WTC11 (cell line): ENCODE measurements around the gene MTHFD2. TPM values are rescaled to one million over a fixed set of nuclear protein-coding genes. Genes with fewer than 3 reads are reported as not detected.
A peak's percentile ranks its signal among the peaks of the same experiment; 100 is the strongest.

ENCODE experiments used
- ETV6 ChIP-seq: sonication (generic); formaldehyde crosslinking; IDR thresholded peaks from 2 replicates; pipeline ENCODE4 v1.8.1; 2022; ENCODE audit warnings: mild to moderate bottlenecking, missing genetic modification reagents
- GABPB1 ChIP-seq: sonication (generic); formaldehyde crosslinking; IDR thresholded peaks from 2 replicates; pipeline ENCODE4 v1.8.1; 2023; ENCODE audit warnings: mild to moderate bottlenecking, missing genetic modification reagents
- JAZF1 ChIP-seq: fragments of 250-450 bp; sonication (Bioruptor Pico); IDR thresholded peaks from 2 replicates; pipeline ENCODE4 v1.9.0; 2021; ENCODE audit warnings: moderate library complexity, mild to moderate bottlenecking, inconsistent platforms
- KAT7 ChIP-seq: sonication (generic); formaldehyde crosslinking; IDR thresholded peaks from 2 replicates; pipeline ENCODE4 v1.8.1; 2023; ENCODE audit warnings: missing genetic modification reagents, mild to moderate bottlenecking, borderline replicate concordance
- MYBL2 ChIP-seq: sonication (generic); formaldehyde crosslinking; IDR thresholded peaks from 2 replicates; pipeline ENCODE4 v1.8.1; 2023; ENCODE audit warnings: mild to moderate bottlenecking, moderate library complexity, missing genetic modification reagents
- OVOL2 ChIP-seq: fragments of 250-450 bp; sonication (Bioruptor Pico); IDR thresholded peaks from 2 replicates; pipeline ENCODE4 v1.9.0; 2021; ENCODE audit warnings: mild to moderate bottlenecking, borderline replicate concordance
- SMAD3 ChIP-seq: sonication (generic); formaldehyde crosslinking; IDR thresholded peaks from 2 replicates; pipeline ENCODE4 v1.8.0; 2022; ENCODE audit warnings: missing genetic modification reagents, mild to moderate bottlenecking, borderline replicate concordance
- SOX15 ChIP-seq: fragments of 250-450 bp; sonication (Bioruptor Pico); IDR thresholded peaks from 2 replicates; pipeline ENCODE4 v1.9.0; 2021; ENCODE audit warnings: mild to moderate bottlenecking
- TCF7 ChIP-seq: sonication (generic); formaldehyde crosslinking; IDR thresholded peaks from 2 replicates; pipeline ENCODE4 v1.8.0; 2022; ENCODE audit warnings: mild to moderate bottlenecking, low read depth, missing genetic modification reagents, moderate library complexity
- ZNF219 ChIP-seq: sonication (generic); formaldehyde crosslinking; IDR thresholded peaks from 2 replicates; pipeline ENCODE4 v1.8.0; 2023; ENCODE audit warnings: missing genetic modification reagents, mild to moderate bottlenecking, borderline replicate concordance
- ZNF317 ChIP-seq: sonication (generic); formaldehyde crosslinking; IDR thresholded peaks from 2 replicates; pipeline ENCODE4 v1.8.1; 2023; ENCODE audit warnings: low read depth, mild to moderate bottlenecking, moderate library complexity, missing genetic modification reagents, borderline replicate concordance
- ZNF396 ChIP-seq: fragments of 250-450 bp; sonication (Bioruptor Pico); IDR thresholded peaks from 2 replicates; pipeline ENCODE4 v1.8.0; 2021; ENCODE audit warnings: mild to moderate bottlenecking, moderate library complexity, borderline replicate concordance
- ZNF423 ChIP-seq: fragments of 250-450 bp; sonication (Bioruptor Pico); IDR thresholded peaks from 2 replicates; pipeline ENCODE4 v2.1.2; 2022; ENCODE audit warnings: mild to moderate bottlenecking, moderate library complexity
- total RNA-seq: library from RNA; stranded (reverse); gene quantifications from 3 replicates; pipeline ENCODE4 v1.2.3, GENCODE V29; 2021
- TF ChIP-seq, protein P1 (sequence below): sonication (generic); formaldehyde crosslinking; conservative IDR thresholded peaks from 2 replicates; pipeline ENCODE4 v1.8.1; 2023; ENCODE audit warnings: mild to moderate bottlenecking, low read depth, missing genetic modification reagents, moderate library complexity
- TF ChIP-seq, protein P2 (sequence below): sonication (generic); formaldehyde crosslinking; IDR thresholded peaks from 2 replicates; pipeline ENCODE4 v1.8.0; 2022; ENCODE audit warnings: mild to moderate bottlenecking, missing genetic modification reagents
- TF ChIP-seq, protein P3 (sequence below): sonication (generic); formaldehyde crosslinking; IDR thresholded peaks from 2 replicates; pipeline ENCODE4 v1.8.1; 2023; ENCODE audit warnings: mild to moderate bottlenecking, missing genetic modification reagents
- TF ChIP-seq, protein P4 (sequence below): fragments of 250-450 bp; sonication (Bioruptor Pico); IDR thresholded peaks from 2 replicates; pipeline ENCODE4 v1.9.0; 2021; ENCODE audit warnings: mild to moderate bottlenecking, borderline replicate concordance
- TF ChIP-seq, protein P5 (sequence below): sonication (generic); formaldehyde crosslinking; IDR thresholded peaks from 2 replicates; pipeline ENCODE4 v1.8.1; 2023; ENCODE audit warnings: mild to moderate bottlenecking, missing genetic modification reagents, borderline replicate concordance
- TF ChIP-seq, protein P6 (sequence below): fragments of 250-450 bp; sonication (Bioruptor Pico); IDR thresholded peaks from 2 replicates; pipeline ENCODE4 v1.9.0; 2021; ENCODE audit warnings: mild to moderate bottlenecking
- TF ChIP-seq, protein P7 (sequence below): fragments of 250-450 bp; sonication (Bioruptor Pico); IDR thresholded peaks from 2 replicates; pipeline ENCODE4 v1.9.0; 2021; ENCODE audit warnings: mild to moderate bottlenecking

Gene MTHFD2
- total RNA-seq, 1 experiment from 2014 or later = 251 TPM

DNA sequence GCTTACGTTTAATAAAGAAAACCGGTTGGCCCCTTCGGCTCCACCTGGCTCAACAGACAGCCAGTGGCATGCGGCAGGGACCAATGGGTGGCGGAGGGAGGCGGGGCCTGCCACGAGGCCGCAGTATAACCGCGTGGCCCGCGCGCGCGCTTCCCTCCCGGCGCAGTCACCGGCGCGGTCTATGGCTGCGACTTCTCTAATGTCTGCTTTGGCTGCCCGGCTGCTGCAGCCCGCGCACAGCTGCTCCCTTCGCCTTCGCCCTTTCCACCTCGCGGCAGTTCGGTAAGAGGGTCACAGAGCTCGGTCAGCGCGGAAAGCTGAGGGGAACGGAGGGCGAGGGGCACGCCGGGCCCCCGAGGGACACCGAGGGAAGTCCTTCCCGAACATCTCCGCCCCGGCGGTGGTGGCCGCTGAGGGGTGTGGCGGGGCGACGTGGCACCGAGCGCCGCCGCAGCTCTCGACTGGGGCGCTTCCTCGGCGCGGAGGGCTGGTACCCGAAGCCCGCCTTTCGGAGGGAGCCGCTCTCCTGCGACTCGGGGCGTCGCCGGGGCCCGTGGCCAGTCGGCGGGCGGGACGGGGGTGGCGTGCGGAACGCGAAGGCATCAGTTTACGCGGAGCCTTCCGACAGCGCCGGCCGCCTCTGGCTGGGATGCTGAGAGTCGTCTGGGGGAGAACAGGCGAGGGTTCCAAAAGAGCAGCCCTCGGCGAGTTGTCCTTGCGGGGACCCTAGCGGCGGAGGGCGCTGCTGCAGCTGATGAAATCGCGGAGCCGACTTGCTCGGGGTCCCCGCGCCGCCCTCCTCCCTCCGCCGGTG, at the start of gene MTHFD2 (continued):
- TF ChIP-seq, protein P1, sequence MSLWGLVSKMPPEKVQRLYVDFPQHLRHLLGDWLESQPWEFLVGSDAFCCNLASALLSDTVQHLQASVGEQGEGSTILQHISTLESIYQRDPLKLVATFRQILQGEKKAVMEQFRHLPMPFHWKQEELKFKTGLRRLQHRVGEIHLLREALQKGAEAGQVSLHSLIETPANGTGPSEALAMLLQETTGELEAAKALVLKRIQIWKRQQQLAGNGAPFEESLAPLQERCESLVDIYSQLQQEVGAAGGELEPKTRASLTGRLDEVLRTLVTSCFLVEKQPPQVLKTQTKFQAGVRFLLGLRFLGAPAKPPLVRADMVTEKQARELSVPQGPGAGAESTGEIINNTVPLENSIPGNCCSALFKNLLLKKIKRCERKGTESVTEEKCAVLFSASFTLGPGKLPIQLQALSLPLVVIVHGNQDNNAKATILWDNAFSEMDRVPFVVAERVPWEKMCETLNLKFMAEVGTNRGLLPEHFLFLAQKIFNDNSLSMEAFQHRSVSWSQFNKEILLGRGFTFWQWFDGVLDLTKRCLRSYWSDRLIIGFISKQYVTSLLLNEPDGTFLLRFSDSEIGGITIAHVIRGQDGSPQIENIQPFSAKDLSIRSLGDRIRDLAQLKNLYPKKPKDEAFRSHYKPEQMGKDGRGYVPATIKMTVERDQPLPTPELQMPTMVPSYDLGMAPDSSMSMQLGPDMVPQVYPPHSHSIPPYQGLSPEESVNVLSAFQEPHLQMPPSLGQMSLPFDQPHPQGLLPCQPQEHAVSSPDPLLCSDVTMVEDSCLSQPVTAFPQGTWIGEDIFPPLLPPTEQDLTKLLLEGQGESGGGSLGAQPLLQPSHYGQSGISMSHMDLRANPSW = peak; percentile 57; the same call in 1 of the 2 replicates
- TF ChIP-seq TCF7 (CRISPR knock-in tag) (peak; percentile 94), ZNF219 (peak; percentile 93), GABPB1 (CRISPR knock-in tag) (peak; percentile 100), OVOL2 (CRISPR knock-in tag) (no peak), ETV6 (CRISPR knock-in tag) (peak; percentile 96), ZNF423 (CRISPR knock-in tag) (no peak), ZNF317 (CRISPR knock-in tag) (0 out of 2 replicates have a peak, but pooled peaks have one; percentile 49), JAZF1 (no peak), ZNF396 (CRISPR knock-in tag) (no peak), KAT7 (CRISPR knock-in tag) (no peak), MYBL2 (CRISPR knock-in tag) (peak; percentile 88), SOX15 (CRISPR knock-in tag) (no peak), SMAD3 (CRISPR knock-in tag) (peak; percentile 97)
- TF ChIP-seq, protein P2, sequence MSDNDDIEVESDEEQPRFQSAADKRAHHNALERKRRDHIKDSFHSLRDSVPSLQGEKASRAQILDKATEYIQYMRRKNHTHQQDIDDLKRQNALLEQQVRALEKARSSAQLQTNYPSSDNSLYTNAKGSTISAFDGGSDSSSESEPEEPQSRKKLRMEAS (CRISPR knock-in tag) = peak; percentile 98
- TF ChIP-seq, protein P3, sequence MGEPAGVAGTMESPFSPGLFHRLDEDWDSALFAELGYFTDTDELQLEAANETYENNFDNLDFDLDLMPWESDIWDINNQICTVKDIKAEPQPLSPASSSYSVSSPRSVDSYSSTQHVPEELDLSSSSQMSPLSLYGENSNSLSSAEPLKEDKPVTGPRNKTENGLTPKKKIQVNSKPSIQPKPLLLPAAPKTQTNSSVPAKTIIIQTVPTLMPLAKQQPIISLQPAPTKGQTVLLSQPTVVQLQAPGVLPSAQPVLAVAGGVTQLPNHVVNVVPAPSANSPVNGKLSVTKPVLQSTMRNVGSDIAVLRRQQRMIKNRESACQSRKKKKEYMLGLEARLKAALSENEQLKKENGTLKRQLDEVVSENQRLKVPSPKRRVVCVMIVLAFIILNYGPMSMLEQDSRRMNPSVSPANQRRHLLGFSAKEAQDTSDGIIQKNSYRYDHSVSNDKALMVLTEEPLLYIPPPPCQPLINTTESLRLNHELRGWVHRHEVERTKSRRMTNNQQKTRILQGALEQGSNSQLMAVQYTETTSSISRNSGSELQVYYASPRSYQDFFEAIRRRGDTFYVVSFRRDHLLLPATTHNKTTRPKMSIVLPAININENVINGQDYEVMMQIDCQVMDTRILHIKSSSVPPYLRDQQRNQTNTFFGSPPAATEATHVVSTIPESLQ (CRISPR knock-in tag) = 0 out of 2 replicates have a peak, but pooled peaks have one; percentile 55
- TF ChIP-seq, protein P4, sequence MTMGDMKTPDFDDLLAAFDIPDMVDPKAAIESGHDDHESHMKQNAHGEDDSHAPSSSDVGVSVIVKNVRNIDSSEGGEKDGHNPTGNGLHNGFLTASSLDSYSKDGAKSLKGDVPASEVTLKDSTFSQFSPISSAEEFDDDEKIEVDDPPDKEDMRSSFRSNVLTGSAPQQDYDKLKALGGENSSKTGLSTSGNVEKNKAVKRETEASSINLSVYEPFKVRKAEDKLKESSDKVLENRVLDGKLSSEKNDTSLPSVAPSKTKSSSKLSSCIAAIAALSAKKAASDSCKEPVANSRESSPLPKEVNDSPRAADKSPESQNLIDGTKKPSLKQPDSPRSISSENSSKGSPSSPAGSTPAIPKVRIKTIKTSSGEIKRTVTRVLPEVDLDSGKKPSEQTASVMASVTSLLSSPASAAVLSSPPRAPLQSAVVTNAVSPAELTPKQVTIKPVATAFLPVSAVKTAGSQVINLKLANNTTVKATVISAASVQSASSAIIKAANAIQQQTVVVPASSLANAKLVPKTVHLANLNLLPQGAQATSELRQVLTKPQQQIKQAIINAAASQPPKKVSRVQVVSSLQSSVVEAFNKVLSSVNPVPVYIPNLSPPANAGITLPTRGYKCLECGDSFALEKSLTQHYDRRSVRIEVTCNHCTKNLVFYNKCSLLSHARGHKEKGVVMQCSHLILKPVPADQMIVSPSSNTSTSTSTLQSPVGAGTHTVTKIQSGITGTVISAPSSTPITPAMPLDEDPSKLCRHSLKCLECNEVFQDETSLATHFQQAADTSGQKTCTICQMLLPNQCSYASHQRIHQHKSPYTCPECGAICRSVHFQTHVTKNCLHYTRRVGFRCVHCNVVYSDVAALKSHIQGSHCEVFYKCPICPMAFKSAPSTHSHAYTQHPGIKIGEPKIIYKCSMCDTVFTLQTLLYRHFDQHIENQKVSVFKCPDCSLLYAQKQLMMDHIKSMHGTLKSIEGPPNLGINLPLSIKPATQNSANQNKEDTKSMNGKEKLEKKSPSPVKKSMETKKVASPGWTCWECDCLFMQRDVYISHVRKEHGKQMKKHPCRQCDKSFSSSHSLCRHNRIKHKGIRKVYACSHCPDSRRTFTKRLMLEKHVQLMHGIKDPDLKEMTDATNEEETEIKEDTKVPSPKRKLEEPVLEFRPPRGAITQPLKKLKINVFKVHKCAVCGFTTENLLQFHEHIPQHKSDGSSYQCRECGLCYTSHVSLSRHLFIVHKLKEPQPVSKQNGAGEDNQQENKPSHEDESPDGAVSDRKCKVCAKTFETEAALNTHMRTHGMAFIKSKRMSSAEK (CRISPR knock-in tag) = 0 out of 2 replicates have a peak, but pooled peaks have one; percentile 48
- TF ChIP-seq, protein P5, sequence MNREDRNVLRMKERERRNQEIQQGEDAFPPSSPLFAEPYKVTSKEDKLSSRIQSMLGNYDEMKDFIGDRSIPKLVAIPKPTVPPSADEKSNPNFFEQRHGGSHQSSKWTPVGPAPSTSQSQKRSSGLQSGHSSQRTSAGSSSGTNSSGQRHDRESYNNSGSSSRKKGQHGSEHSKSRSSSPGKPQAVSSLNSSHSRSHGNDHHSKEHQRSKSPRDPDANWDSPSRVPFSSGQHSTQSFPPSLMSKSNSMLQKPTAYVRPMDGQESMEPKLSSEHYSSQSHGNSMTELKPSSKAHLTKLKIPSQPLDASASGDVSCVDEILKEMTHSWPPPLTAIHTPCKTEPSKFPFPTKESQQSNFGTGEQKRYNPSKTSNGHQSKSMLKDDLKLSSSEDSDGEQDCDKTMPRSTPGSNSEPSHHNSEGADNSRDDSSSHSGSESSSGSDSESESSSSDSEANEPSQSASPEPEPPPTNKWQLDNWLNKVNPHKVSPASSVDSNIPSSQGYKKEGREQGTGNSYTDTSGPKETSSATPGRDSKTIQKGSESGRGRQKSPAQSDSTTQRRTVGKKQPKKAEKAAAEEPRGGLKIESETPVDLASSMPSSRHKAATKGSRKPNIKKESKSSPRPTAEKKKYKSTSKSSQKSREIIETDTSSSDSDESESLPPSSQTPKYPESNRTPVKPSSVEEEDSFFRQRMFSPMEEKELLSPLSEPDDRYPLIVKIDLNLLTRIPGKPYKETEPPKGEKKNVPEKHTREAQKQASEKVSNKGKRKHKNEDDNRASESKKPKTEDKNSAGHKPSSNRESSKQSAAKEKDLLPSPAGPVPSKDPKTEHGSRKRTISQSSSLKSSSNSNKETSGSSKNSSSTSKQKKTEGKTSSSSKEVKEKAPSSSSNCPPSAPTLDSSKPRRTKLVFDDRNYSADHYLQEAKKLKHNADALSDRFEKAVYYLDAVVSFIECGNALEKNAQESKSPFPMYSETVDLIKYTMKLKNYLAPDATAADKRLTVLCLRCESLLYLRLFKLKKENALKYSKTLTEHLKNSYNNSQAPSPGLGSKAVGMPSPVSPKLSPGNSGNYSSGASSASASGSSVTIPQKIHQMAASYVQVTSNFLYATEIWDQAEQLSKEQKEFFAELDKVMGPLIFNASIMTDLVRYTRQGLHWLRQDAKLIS (CRISPR knock-in tag) = peak; percentile 54; the same call in 1 of the 2 replicates
- TF ChIP-seq, protein P6, sequence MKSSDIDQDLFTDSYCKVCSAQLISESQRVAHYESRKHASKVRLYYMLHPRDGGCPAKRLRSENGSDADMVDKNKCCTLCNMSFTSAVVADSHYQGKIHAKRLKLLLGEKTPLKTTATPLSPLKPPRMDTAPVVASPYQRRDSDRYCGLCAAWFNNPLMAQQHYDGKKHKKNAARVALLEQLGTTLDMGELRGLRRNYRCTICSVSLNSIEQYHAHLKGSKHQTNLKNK = 0 out of 2 replicates have a peak, but pooled peaks have one; percentile 7
- TF ChIP-seq, protein P7, sequence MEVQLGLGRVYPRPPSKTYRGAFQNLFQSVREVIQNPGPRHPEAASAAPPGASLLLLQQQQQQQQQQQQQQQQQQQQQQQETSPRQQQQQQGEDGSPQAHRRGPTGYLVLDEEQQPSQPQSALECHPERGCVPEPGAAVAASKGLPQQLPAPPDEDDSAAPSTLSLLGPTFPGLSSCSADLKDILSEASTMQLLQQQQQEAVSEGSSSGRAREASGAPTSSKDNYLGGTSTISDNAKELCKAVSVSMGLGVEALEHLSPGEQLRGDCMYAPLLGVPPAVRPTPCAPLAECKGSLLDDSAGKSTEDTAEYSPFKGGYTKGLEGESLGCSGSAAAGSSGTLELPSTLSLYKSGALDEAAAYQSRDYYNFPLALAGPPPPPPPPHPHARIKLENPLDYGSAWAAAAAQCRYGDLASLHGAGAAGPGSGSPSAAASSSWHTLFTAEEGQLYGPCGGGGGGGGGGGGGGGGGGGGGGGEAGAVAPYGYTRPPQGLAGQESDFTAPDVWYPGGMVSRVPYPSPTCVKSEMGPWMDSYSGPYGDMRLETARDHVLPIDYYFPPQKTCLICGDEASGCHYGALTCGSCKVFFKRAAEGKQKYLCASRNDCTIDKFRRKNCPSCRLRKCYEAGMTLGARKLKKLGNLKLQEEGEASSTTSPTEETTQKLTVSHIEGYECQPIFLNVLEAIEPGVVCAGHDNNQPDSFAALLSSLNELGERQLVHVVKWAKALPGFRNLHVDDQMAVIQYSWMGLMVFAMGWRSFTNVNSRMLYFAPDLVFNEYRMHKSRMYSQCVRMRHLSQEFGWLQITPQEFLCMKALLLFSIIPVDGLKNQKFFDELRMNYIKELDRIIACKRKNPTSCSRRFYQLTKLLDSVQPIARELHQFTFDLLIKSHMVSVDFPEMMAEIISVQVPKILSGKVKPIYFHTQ (CRISPR knock-in tag) = 0 out of 2 replicates have a peak, but pooled peaks have one; percentile 26
